Suprapubic skin (tissue), 4 donors: Measurements from ENCODE around the gene MCC. TPM values are rescaled to one million over a fixed set of nuclear protein-coding genes. Genes with fewer than 3 reads are reported as not detected.

Experiments used
- DNase-seq, 2 donors: peaks; one replicate each; pipeline ENCODE4 v3.0.0-alpha.2; 2019; ENCODE audit warnings: low spot score in 2 of 2
- H3K27ac ChIP-seq: fragments of 200-600 bp; sonication (generic); one replicate; pipeline ENCODE4 v1.5.1; 2019
- H3K27me3 ChIP-seq: fragments of 200-600 bp; sonication (generic); one replicate; pipeline ENCODE4 v1.5.1; 2019
- H3K36me3 ChIP-seq: fragments of 200-600 bp; sonication (generic); one replicate; pipeline ENCODE4 v1.5.1; 2019
- H3K4me1 ChIP-seq: fragments of 200-600 bp; sonication (generic); one replicate; pipeline ENCODE4 v1.5.1; 2019
- H3K4me3 ChIP-seq: fragments of 200-600 bp; sonication (generic); one replicate; pipeline ENCODE4 v1.5.1; 2019; ENCODE audit warnings: mild to moderate bottlenecking
- H3K9me3 ChIP-seq: fragments of 200-600 bp; sonication (generic); one replicate; pipeline ENCODE4 v1.5.1; 2019
- EP300 ChIP-seq: sonication (generic); formaldehyde crosslinking; IDR thresholded peaks from one replicate; pipeline ENCODE4 v1.6.1; 2017; ENCODE audit warnings: antibody characterized with exemption
- POLR2A ChIP-seq, 2 donors: fragments of 450-650 bp; IDR thresholded peaks; one replicate each; pipeline ENCODE4 v1.6.1; 2017; ENCODE audit warnings: antibody characterized with exemption in 2 of 2, mild to moderate bottlenecking in 2 of 2, moderate library complexity in 2 of 2
- POLR2AphosphoS5 ChIP-seq, 3 donors: sonication (generic); formaldehyde crosslinking; IDR thresholded peaks; one replicate each; pipeline ENCODE4 v1.6.1; 2017; ENCODE audit warnings: antibody characterized with exemption in 3 of 3
- WGBS: methylation state at CpG from one replicate; pipeline ENCODE4 v1.1.5; 2018; 5-methylcytosine and 5-hydroxymethylcytosine counted together
- total RNA-seq, 4 donors: library from RNA; depleted of rRNA; stranded (reverse); fragments of >200 nt; gene quantifications; one replicate each; pipeline ENCODE4 v1.1.0, GENCODE V29; 2016
- TF ChIP-seq, protein P1 (sequence below), 2 donors: fragments of 200-600 bp in 1 of 2; fragments of 450-650 bp in 1 of 2; sonication (generic) in 1 of 2; IDR thresholded peaks; one replicate each; pipeline ENCODE4 v1.5.1; 2016 to 2019; ENCODE audit warnings: antibody characterized with exemption in 2 of 2, mild to moderate bottlenecking in 1 of 2, moderate library complexity in 1 of 2

MCC gene
- total RNA-seq, 4 donors from 2014 or later: 67.7 to 105 (median 86.6) TPM

DNA sequence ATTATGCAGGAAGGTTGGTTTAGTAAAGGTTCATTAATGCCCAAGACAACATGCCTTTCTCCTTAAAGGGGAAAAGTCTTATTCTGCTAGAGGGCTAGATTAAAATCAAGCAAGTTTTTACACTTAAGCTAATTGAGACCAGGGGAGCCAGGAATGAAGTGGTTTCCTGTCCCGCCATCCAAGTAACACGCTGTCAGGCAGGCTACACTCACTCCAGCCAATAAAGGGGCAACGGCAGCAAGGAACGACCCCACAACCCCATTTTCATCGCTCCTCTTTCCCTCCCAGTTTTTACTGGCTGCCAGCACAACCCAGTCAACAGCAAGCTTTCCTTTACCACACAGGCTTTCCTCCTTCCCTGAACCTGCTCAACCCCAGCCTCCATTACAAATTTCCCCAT is 286.5 kb downstream of the MCC start:
- Histone ChIP-seq H3K9me3 (no peaks in the 10 kb centered on the region), H3K27me3 (no peaks in the 10 kb centered on the region), H3K4me1 (peaks cover 72% of the 10 kb centered on the region), H3K4me3 (no peak overlapping the region), H3K36me3 (no peaks in the 10 kb centered on the region), H3K27ac (no peak overlapping the region)
- TF ChIP-seq EP300 (no peak), POLR2A (IDR thresholded peaks at IDR 0.05) (no peak), POLR2AphosphoS5 (IDR thresholded peaks at IDR 0.05) (no peak)
- TF ChIP-seq, protein P1, sequence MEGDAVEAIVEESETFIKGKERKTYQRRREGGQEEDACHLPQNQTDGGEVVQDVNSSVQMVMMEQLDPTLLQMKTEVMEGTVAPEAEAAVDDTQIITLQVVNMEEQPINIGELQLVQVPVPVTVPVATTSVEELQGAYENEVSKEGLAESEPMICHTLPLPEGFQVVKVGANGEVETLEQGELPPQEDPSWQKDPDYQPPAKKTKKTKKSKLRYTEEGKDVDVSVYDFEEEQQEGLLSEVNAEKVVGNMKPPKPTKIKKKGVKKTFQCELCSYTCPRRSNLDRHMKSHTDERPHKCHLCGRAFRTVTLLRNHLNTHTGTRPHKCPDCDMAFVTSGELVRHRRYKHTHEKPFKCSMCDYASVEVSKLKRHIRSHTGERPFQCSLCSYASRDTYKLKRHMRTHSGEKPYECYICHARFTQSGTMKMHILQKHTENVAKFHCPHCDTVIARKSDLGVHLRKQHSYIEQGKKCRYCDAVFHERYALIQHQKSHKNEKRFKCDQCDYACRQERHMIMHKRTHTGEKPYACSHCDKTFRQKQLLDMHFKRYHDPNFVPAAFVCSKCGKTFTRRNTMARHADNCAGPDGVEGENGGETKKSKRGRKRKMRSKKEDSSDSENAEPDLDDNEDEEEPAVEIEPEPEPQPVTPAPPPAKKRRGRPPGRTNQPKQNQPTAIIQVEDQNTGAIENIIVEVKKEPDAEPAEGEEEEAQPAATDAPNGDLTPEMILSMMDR (IDR thresholded peaks at IDR 0.05): no peak
- WGBS: 37% methylated on average over 5 of the region's 5 CpGs
- DNase-seq: no peak

DNA sequence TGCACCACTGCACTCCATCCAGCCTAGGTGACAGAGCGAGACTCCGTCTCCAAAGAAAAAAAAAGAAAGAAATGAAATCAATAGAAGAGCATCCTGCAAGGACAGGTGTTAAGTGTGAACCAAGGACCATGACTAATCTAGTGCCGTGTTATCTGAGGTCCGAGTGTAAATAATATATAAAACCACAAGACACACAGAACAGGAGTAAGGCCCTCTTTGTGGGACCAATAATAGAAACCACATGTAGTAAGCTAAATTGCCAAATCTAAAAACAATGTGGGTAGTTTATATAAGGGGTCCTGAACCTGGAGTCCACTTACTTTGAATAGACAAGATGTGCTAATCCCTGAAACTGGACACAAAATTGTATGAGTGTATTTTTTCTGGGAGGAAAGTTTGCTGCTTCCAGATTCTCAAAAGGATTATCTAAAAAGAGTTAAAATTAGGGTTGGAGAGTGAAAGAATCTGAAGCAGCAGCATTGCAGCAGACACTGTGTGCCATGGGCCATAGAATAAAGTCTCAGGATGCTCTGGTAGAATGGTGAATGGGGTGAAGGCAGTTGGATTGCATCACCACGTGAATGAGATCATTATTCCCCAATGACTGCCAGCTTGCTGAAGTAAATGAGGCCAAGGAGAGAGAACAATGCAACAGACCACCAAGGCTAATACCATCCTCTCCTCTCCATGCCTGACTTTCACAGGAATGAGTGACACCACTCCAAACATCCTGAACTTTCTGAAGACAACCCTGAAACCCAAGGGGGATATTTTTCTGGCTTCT is 288.9 kb downstream of the MCC start:
- H3K27ac ChIP-seq: no peak overlapping the region
- no peaks in the 10 kb centered on the region for H3K27me3 ChIP-seq
- no peak overlapping the region for H3K4me3 ChIP-seq
- no peaks in the 10 kb centered on the region for H3K9me3 ChIP-seq
- H3K36me3 ChIP-seq: no peaks in the 10 kb centered on the region
- no peak for DNase-seq
- TF ChIP-seq, protein P1 (IDR thresholded peaks at IDR 0.05): no peak
- TF ChIP-seq EP300 (no peak), POLR2AphosphoS5 (IDR thresholded peaks at IDR 0.05) (no peak), POLR2A (IDR thresholded peaks at IDR 0.05) (no peak)
- 77% methylated on average over 5 of the region's 5 CpGs for WGBS
- peaks cover 55% of the 10 kb centered on the region for H3K4me1 ChIP-seq

DNA sequence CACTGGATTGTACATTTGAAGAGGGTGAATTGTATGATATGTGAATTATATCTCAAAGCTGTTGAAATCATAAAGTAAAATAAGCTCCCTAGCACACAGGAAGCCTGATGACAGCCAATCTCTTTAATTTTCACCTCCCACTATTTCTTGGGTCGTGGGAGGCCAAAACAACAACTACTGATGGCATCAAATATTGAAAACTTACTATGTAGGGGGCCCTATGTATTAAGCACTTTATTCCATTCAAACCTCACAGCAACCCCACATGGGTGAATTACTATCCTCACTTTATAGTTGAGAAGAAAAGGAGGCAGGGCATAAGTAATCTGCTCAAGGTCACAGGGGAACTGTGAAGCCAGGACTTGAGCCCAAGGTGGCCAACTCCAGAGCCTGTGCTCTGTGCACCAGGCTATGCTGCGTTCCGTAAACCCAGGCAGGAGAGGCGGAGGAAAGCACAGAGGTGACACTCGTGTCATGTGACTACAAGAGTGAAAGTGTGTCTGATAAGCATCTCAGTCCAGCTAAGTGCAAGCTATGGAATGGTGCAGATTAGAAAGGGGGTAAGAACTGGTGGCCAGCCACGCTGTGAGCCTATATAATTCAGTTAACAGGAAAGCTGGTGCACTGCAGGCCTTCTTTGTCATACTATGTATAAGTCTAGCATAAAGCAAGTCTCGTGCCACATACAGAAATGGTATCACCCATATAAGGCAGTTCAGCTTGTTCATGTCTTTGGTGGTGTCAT is 290.6 kb downstream of the MCC start:
- no peak for DNase-seq
- whole genome bisulfite sequencing: 90% methylated on average over 7 of the region's 7 CpGs
- Histone ChIP-seq H3K27me3 (no peaks in the 10 kb centered on the region), H3K9me3 (no peaks in the 10 kb centered on the region), H3K4me3 (no peak overlapping the region), H3K36me3 (no peaks in the 10 kb centered on the region), H3K4me1 (peaks cover 38% of the 10 kb centered on the region), H3K27ac (no peak overlapping the region)
- TF ChIP-seq, protein P1 (IDR thresholded peaks at IDR 0.05): no peak
- TF ChIP-seq POLR2A (IDR thresholded peaks at IDR 0.05): no peak
- no peak for TF ChIP-seq EP300
- TF ChIP-seq POLR2AphosphoS5 (IDR thresholded peaks at IDR 0.05): no peak

DNA sequence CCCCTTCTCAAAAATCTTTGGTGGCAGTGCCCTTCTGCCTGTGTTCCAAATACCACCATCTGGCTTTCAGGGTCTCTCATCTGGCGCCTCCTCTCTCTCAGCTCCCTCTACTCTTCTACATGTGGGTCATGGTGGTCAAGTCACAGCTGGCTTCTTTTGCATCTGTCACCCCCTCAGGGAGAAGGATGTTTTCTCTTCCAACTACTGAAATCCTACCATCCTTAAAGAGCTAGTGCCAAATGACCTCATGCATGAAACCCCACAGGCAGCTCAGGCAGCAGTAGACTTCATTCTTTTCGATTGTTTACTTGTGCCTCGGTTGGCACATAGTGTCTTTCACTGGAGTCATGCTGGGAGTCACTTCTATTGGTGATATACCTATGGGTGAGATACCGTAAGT is 292.5 kb downstream of the MCC start:
- TF ChIP-seq POLR2AphosphoS5 (IDR thresholded peaks at IDR 0.05) (no peak), POLR2A (IDR thresholded peaks at IDR 0.05) (no peak), EP300 (no peak)
- TF ChIP-seq, protein P1 (IDR thresholded peaks at IDR 0.05): no peak
- H3K27me3 ChIP-seq: no peaks in the 10 kb centered on the region
- H3K27ac ChIP-seq: no peak overlapping the region
- no peaks in the 10 kb centered on the region for H3K36me3 ChIP-seq
- H3K4me3 ChIP-seq: no peak overlapping the region
- WGBS: 86% methylated on average over 4 of the region's 4 CpGs
- peaks cover 20% of the 10 kb centered on the region for H3K4me1 ChIP-seq
- H3K9me3 ChIP-seq: no peaks in the 10 kb centered on the region
- no peak for DNase-seq

DNA sequence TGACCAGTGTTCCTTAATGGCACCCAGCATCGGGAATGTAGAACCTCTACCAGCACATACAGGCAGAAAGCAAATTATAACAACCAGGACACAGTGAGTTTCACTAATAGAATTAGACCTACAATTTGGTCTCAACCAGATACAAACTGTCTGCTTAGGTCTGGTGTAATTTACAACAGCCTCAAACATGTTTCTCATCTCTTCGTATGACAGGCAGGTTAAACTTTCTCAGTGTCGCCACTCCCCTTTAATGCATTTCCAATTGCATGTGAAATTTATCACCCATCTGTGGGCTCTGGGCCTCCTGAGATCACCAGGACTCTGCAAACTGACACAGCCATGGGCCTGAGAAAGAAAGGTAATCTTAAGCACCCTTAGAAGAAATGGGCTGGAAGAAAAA is 293.0 kb downstream of the MCC start:
- no peaks in the 10 kb centered on the region for H3K27me3 ChIP-seq
- 92% methylated on average over 3 of the region's 3 CpGs for WGBS
- H3K27ac ChIP-seq: no peak overlapping the region
- H3K36me3 ChIP-seq: no peaks in the 10 kb centered on the region
- TF ChIP-seq EP300: no peak
- TF ChIP-seq POLR2AphosphoS5 (IDR thresholded peaks at IDR 0.05): no peak
- TF ChIP-seq POLR2A (IDR thresholded peaks at IDR 0.05): no peak
- TF ChIP-seq, protein P1 (IDR thresholded peaks at IDR 0.05): no peak
- no peak for DNase-seq
- H3K9me3 ChIP-seq: no peaks in the 10 kb centered on the region
- no peak overlapping the region for H3K4me3 ChIP-seq
- H3K4me1 ChIP-seq: peaks cover 14% of the 10 kb centered on the region
